Measurements from ENCODE around the gene ARHGAP28. TPM values are rescaled to one million over a fixed set of nuclear protein-coding genes. Genes with fewer than 3 reads are reported as not detected.

Gene ARHGAP28
- total RNA-seq, 3 donors from 2014 or later (not counting 1 experiment from before 2014, with no cell fraction given), result not detected

DNA sequence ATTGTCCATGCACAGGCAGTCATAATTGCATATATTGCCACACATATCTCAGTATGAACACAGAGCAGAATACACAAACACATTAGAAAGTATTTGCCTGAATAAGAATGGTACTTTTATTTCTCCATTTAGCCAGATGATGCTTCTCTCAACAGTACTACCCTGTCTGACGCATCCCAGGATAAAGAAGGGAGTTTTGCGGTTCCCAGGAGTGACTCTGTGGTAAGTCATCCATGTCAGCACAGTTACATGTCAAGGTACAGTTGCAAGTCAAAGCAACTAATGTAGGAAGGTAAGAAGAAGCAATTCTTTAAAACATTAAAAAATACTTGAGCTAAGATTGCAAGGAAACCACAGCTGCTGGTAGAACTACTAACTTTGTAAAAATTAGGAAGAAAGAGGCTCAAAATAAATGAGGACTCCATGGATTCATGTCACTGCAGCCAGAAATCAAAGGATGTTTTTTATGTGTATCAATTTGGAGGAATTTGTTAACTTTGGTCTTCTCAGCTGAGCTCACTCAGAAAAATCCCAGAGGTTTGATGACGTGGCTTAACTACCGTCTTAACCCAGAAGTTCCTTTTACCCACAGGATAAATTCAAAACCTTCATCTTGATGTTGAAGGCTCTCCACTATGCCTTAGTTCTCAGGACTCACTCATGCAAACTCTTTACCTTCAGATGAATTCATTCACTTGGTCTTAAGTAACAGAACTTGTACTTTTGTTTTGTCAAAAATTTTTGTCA, 130.3 kb downstream of the ARHGAP28 start:
- H3K9me3 Mint-ChIP-seq, result no peaks in the 10 kb centered on the region
- H3K9me3 ChIP-seq (ENCODE audit: control insufficient read depth, insufficient read depth, low read length), result no peaks in the 10 kb centered on the region
- TF ChIP-seq, protein P1, sequence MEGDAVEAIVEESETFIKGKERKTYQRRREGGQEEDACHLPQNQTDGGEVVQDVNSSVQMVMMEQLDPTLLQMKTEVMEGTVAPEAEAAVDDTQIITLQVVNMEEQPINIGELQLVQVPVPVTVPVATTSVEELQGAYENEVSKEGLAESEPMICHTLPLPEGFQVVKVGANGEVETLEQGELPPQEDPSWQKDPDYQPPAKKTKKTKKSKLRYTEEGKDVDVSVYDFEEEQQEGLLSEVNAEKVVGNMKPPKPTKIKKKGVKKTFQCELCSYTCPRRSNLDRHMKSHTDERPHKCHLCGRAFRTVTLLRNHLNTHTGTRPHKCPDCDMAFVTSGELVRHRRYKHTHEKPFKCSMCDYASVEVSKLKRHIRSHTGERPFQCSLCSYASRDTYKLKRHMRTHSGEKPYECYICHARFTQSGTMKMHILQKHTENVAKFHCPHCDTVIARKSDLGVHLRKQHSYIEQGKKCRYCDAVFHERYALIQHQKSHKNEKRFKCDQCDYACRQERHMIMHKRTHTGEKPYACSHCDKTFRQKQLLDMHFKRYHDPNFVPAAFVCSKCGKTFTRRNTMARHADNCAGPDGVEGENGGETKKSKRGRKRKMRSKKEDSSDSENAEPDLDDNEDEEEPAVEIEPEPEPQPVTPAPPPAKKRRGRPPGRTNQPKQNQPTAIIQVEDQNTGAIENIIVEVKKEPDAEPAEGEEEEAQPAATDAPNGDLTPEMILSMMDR (IDR thresholded peaks at IDR 0.05), result no peak
- H3K4me1 ChIP-seq (ENCODE audit: control insufficient read depth, insufficient read depth, low read length), result no peaks in the 10 kb centered on the region
- no peaks in the 10 kb centered on the region for H3K36me3 ChIP-seq (ENCODE audit: control insufficient read depth, insufficient read depth, low read length)
- no peak overlapping the region for H3K27ac ChIP-seq (ENCODE audit: low read length)
- no peak for ATAC-seq
- H3K27ac Mint-ChIP-seq, result no peak overlapping the region
- H3K27me3 Mint-ChIP-seq (ENCODE audit: low read depth in 2 of 2), result no peaks in the 10 kb centered on the region
- H3K4me3 Mint-ChIP-seq, result no peak overlapping the region
- H3K4me3 ChIP-seq (ENCODE audit: low read length), result no peak overlapping the region
- WGBS (ENCODE audit: insufficient coverage), result 97% methylated on average over 4 of the region's 4 CpGs
- no peaks in the 10 kb centered on the region for H3K4me1 Mint-ChIP-seq
- DNase-seq, result no peak
- no peaks in the 10 kb centered on the region for H3K27me3 ChIP-seq (ENCODE audit: control insufficient read depth, insufficient read depth, low read length)
- no peaks in the 10 kb centered on the region for H3K36me3 Mint-ChIP-seq
- intact Hi-C loops (cut with micrococcal nuclease), result no loop called here

DNA sequence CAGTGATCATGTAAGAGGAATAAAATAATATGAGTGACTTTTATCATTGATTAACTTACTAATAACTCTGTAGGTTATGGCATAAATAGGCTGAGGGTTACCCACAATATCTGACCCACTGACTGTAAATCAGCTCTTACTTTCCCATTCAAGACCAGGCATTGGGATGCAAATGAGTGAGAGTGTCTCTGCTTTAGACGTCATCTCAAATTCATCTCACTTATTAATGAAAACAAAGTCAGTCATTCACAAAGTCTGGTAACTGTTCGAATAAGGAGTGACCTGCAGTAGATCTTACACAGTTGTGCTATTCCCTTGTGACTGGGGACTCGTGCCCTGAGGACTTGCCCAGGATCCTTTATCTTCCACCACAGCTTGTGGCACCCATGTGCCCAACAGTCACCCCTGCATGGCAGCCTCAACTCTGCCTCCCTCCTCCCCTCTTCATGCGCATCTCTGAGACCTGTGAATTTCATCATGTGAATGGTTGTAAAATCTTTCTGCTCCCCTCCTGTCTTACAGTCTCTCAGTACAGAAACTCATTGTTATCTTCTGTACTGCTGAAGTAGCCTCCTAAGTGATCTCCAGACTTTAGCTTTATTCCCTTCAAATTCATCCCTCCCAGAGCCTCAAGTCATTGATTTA, 131.4 kb downstream of the ARHGAP28 start:
- H3K4me3 ChIP-seq (ENCODE audit: low read length), result no peak overlapping the region
- ATAC-seq (no peak), DNase-seq (no peak)
- H3K4me1 ChIP-seq (ENCODE audit: control insufficient read depth, insufficient read depth, low read length), result no peaks in the 10 kb centered on the region
- Mint-ChIP-seq H3K36me3 (no peaks in the 10 kb centered on the region), H3K27ac (no peak overlapping the region), H3K9me3 (peaks cover 0 to 2% of the 10 kb centered on the region in 2 donors), H3K4me3 (no peak overlapping the region), H3K27me3 (ENCODE audit: low read depth in 2 of 2) (no peaks in the 10 kb centered on the region), H3K4me1 (no peaks in the 10 kb centered on the region)
- no peaks in the 10 kb centered on the region for H3K36me3 ChIP-seq (ENCODE audit: control insufficient read depth, insufficient read depth, low read length)
- intact Hi-C loops (cut with micrococcal nuclease), result no loop called here
- WGBS (ENCODE audit: insufficient coverage), result 86% methylated on average over 4 of the region's 4 CpGs
- TF ChIP-seq, protein P1 (IDR thresholded peaks at IDR 0.05), result no peak
- H3K27me3 ChIP-seq (ENCODE audit: control insufficient read depth, insufficient read depth, low read length), result no peaks in the 10 kb centered on the region
- H3K9me3 ChIP-seq (ENCODE audit: control insufficient read depth, insufficient read depth, low read length), result no peaks in the 10 kb centered on the region
- H3K27ac ChIP-seq (ENCODE audit: low read length), result no peak overlapping the region

GRCh38 chr18:6865251-6865650, 135.7 kb downstream of the ARHGAP28 start:
- H3K4me1 Mint-ChIP-seq, result no peaks in the 10 kb centered on the region
- H3K9me3 Mint-ChIP-seq, result peaks cover 0 to 4% of the 10 kb centered on the region in 2 donors
- H3K27me3 Mint-ChIP-seq (ENCODE audit: low read depth in 2 of 2), result no peaks in the 10 kb centered on the region
- H3K4me3 ChIP-seq (ENCODE audit: low read length), result no peak overlapping the region
- no peaks in the 10 kb centered on the region for H3K36me3 Mint-ChIP-seq
- no peaks in the 10 kb centered on the region for H3K4me1 ChIP-seq (ENCODE audit: control insufficient read depth, insufficient read depth, low read length)
- H3K27me3 ChIP-seq (ENCODE audit: control insufficient read depth, insufficient read depth, low read length), result no peaks in the 10 kb centered on the region
- no peak overlapping the region for H3K27ac Mint-ChIP-seq
- DNase-seq, result no peak
- TF ChIP-seq, protein P1 (IDR thresholded peaks at IDR 0.05), result no peak
- H3K27ac ChIP-seq (ENCODE audit: low read length), result no peak overlapping the region
- H3K36me3 ChIP-seq (ENCODE audit: control insufficient read depth, insufficient read depth, low read length), result no peaks in the 10 kb centered on the region
- H3K9me3 ChIP-seq (ENCODE audit: control insufficient read depth, insufficient read depth, low read length), result no peaks in the 10 kb centered on the region
- ATAC-seq, result no peak
- intact Hi-C loops (cut with micrococcal nuclease), result no loop called here
- H3K4me3 Mint-ChIP-seq, result no peak overlapping the region

Measured in natural killer cell (primary cell).